Loucy (cell line): Measurements from ENCODE around the gene OSBPL9.

Source experiments
- CTCF ChIP-seq: fragments of 200-600 bp; sonication (generic); conservative IDR thresholded peaks from 2 replicates; pipeline ENCODE4 v1.5.1; 2014; ENCODE audit warnings: mild to moderate bottlenecking, antibody characterized with exemption, low read length
- EZH2phosphoT487 ChIP-seq: fragments of 200-600 bp; IDR thresholded peaks from 2 replicates; pipeline ENCODE4 v1.6.1; 2018; ENCODE audit warnings: antibody characterized with exemption, mild to moderate bottlenecking, moderate library complexity, borderline replicate concordance

DNA sequence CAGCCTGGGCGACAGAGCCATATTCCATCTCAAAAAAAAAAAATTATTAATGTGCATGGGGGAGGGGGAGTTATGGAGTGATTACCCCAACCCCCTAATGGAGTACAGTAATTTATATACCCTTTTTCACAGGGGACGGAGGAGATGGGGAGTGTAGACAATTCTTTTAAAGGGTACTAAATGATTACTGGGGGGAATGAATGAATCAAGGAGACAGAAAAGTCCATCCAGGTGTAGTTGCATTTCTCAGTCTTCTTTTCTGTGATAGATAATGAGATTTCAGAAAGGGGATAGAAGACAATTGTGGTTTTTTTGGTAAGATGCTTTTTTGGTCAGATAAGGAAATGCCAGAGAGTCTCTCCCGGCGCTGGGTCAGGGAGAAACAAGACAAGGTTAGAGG, 13.0 kb downstream of the OSBPL9 start:
- TF ChIP-seq CTCF (no peak), EZH2phosphoT487 (no peak)
